ENCODE data around the gene EHD4. TPM values are rescaled to one million over a fixed set of nuclear protein-coding genes. Genes with fewer than 3 reads are reported as not detected.

The EHD4 gene
- total RNA-seq, 1 experiment from 2014 or later, result 20.2 TPM

DNA sequence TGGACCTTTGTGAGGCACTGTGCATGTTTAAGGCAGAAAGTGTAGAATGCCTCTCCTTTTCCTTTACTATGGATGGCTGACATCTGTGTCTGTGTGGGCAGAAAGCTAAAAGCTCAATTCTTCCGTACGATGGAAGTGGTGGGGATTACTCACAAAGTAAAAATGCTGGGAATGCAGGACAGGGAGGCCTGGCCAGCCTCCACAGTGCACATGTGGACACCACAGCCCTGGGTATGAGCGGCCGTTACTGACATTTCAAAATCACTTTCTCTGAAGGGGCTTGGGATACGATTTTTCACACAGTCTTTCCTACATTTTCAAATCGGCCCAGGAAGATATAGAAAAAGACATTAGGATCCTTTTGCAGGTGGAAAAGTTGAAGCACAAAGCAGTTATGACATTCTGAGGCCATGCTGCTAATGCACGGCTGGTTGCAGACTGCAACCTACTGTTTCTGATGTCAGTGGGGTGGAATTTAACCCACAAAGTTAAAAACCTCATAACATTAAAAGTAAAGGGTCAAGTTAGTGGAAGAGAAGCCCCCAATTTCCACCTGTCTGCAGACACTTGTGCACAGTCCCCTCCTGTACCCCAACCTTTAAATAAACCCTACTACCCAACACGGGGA is 27.9 kb downstream of the EHD4 start:
- Mint-ChIP-seq H3K36me3 (ENCODE audit: insufficient read depth, unreplicated experiment) (peaks cover 15% of the 10 kb centered on the region), H3K27ac (ENCODE audit: unreplicated experiment) (no peak overlapping the region), H3K4me3 (ENCODE audit: low read depth, unreplicated experiment) (no peak overlapping the region), H3K27me3 (ENCODE audit: unreplicated experiment) (no peaks in the 10 kb centered on the region), H3K4me1 (ENCODE audit: low read depth, unreplicated experiment) (peaks cover 23% of the 10 kb centered on the region), H3K9me3 (ENCODE audit: low read depth, unreplicated experiment) (no peaks in the 10 kb centered on the region)
- no TSS peak for BruUV-seq (replicated peaks)
- CTCF ChIA-PET, result interaction anchor here (0.6 kb wide), 1 partner anchor 9 kb away, joined by 5 read pairs; no protein-coding TSS in a partner anchor
- intact Hi-C loops (cut with micrococcal nuclease; ENCODE audit: unreplicated experiment), result no loop called here
- TF ChIP-seq, protein P1, sequence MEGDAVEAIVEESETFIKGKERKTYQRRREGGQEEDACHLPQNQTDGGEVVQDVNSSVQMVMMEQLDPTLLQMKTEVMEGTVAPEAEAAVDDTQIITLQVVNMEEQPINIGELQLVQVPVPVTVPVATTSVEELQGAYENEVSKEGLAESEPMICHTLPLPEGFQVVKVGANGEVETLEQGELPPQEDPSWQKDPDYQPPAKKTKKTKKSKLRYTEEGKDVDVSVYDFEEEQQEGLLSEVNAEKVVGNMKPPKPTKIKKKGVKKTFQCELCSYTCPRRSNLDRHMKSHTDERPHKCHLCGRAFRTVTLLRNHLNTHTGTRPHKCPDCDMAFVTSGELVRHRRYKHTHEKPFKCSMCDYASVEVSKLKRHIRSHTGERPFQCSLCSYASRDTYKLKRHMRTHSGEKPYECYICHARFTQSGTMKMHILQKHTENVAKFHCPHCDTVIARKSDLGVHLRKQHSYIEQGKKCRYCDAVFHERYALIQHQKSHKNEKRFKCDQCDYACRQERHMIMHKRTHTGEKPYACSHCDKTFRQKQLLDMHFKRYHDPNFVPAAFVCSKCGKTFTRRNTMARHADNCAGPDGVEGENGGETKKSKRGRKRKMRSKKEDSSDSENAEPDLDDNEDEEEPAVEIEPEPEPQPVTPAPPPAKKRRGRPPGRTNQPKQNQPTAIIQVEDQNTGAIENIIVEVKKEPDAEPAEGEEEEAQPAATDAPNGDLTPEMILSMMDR (IDR thresholded peaks at IDR 0.05; ENCODE audit: unreplicated experiment), result no peak
- peak; percentile 35 for DNase-seq

DNA sequence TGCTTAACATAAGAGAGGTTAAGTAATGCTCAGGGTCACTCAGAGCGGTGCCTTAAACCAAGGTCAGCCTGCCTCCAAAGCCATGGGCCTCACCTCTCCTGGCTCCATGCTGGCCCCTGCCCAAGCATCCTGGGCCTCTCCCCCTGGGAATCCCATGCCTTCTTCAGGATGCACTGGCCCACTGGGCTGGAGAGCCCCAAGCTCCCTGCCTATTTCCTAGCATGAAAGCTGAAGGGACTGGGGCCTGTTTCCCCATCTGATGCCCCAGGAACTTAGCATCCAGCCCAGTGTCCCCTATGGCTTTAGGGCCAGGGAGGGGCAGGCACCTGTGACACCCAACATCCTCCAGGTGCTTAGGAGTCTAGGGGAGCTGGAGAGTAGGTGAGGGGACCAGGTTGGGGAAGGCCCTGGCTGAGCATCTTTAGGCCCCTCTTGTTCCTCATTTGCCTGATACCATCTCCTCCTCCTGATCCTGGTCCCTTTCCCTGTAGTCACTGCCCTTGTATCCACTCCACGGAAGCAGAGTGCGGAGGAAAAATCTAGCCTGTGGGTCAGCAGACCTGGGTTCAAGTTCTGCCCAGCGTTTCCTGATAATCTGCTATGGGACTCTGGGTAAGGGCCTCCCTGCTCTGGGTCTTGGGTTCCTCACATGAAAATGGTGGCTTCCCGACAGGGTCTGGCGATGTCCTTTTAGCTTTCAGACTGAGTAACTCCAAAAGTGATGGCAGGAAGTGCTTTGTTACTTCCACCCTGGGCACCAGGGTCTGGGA is 28.6 kb downstream of the EHD4 start:
- peaks cover 15% of the 10 kb centered on the region for H3K36me3 Mint-ChIP-seq (ENCODE audit: insufficient read depth, unreplicated experiment)
- peaks cover 23% of the 10 kb centered on the region for H3K4me1 Mint-ChIP-seq (ENCODE audit: low read depth, unreplicated experiment)
- no peaks in the 10 kb centered on the region for H3K9me3 Mint-ChIP-seq (ENCODE audit: low read depth, unreplicated experiment)
- no TSS peak for BruUV-seq (replicated peaks)
- no peak overlapping the region for H3K27ac Mint-ChIP-seq (ENCODE audit: unreplicated experiment)
- TF ChIP-seq, protein P1 (IDR thresholded peaks at IDR 0.05; ENCODE audit: unreplicated experiment), result no peak
- intact Hi-C loops (cut with micrococcal nuclease; ENCODE audit: unreplicated experiment), result no loop called here
- CTCF ChIA-PET, result interaction anchor here (0.6 kb wide), 1 partner anchor 9 kb away, joined by 5 read pairs; no protein-coding TSS in a partner anchor
- no peaks in the 10 kb centered on the region for H3K27me3 Mint-ChIP-seq (ENCODE audit: unreplicated experiment)
- H3K4me3 Mint-ChIP-seq (ENCODE audit: low read depth, unreplicated experiment), result no peak overlapping the region
- no peak for DNase-seq

DNA sequence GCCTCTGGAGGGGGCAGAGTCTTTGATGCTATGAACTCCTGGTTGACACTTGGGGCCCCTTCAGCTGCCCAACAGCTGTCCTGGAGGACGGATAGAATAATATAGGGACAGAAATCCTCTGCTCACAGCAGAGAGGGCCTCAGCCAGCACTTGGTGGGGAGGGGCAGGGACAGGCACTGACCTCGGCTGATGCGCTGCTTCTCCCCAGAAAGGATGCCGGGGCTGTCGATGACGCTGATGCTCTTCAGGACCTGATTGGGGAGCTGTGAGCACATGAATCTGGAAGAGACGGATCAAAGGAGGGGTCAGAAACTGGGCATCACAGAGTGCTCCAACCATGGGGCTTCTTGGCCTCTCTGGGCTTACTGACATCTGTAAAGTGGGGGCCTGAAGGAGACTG is 29.5 kb downstream of the EHD4 start:
- peaks cover 15% of the 10 kb centered on the region for H3K36me3 Mint-ChIP-seq (ENCODE audit: insufficient read depth, unreplicated experiment)
- no peak overlapping the region for H3K27ac Mint-ChIP-seq (ENCODE audit: unreplicated experiment)
- no peaks in the 10 kb centered on the region for H3K27me3 Mint-ChIP-seq (ENCODE audit: unreplicated experiment)
- no peak overlapping the region for H3K4me3 Mint-ChIP-seq (ENCODE audit: low read depth, unreplicated experiment)
- peaks cover 23% of the 10 kb centered on the region for H3K4me1 Mint-ChIP-seq (ENCODE audit: low read depth, unreplicated experiment)
- no peak for DNase-seq
- intact Hi-C loops (cut with micrococcal nuclease; ENCODE audit: unreplicated experiment), result no loop called here
- TF ChIP-seq, protein P1 (IDR thresholded peaks at IDR 0.05; ENCODE audit: unreplicated experiment), result no peak
- no peaks in the 10 kb centered on the region for H3K9me3 Mint-ChIP-seq (ENCODE audit: low read depth, unreplicated experiment)
- BruUV-seq (replicated peaks), result no TSS peak
- CTCF ChIA-PET, result no interaction called here

DNA sequence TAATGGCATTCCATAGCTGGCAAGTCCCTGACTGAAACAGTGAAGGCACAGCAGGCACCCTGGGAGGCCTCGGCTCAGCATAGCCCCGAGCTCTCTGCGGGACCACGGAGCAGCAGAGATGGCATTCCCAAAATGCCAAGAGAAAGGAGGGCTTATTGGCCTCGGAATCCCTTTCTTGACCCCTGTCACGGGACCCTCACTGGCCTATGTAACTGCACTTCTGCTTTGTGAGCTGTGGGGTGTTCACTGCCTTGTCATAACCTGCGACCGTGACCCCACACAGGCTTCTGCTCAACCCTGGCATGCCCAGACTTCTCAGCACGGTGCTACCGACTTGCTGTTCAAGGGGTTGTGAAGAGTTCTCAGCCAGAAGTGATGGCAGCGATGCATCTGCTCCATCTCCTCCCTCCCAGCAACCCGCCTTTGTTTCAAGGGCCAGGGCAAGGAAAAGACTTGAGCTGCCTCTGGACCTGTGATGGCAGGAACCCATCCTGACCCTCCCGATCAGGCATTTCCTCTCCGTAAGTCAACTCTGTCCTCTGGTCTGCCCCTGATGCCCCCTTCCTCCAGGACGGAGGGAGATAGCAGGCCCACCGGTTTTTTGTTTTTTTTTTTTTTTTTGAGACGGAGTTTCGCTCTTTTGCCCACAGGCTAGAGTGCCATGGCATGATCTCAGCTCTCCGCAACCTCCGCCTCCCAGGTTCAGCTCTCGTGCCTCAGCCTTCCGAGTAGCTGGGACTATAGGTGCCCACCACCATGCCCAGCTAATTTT is 30.5 kb downstream of the EHD4 start:
- H3K4me1 Mint-ChIP-seq (ENCODE audit: low read depth, unreplicated experiment), result peaks cover 23% of the 10 kb centered on the region
- no peak for DNase-seq
- TF ChIP-seq, protein P1 (IDR thresholded peaks at IDR 0.05; ENCODE audit: unreplicated experiment), result no peak
- no peaks in the 10 kb centered on the region for H3K27me3 Mint-ChIP-seq (ENCODE audit: unreplicated experiment)
- intact Hi-C loops (cut with micrococcal nuclease; ENCODE audit: unreplicated experiment), result no loop called here
- H3K4me3 Mint-ChIP-seq (ENCODE audit: low read depth, unreplicated experiment), result no peak overlapping the region
- no peaks in the 10 kb centered on the region for H3K9me3 Mint-ChIP-seq (ENCODE audit: low read depth, unreplicated experiment)
- no peak overlapping the region for H3K27ac Mint-ChIP-seq (ENCODE audit: unreplicated experiment)
- CTCF ChIA-PET, result no interaction called here
- H3K36me3 Mint-ChIP-seq (ENCODE audit: insufficient read depth, unreplicated experiment), result peaks cover 24% of the 10 kb centered on the region
- BruUV-seq (replicated peaks), result no TSS peak

All from Calu3 (cell line).